ENCODE results near the gene RNF208.
"Not testable (repeated sequence)": the region's sequence is repeated elsewhere in the genome, so short reads cannot be mapped to it uniquely, and the experiment has no call there.

Gene RNF208

DNA sequence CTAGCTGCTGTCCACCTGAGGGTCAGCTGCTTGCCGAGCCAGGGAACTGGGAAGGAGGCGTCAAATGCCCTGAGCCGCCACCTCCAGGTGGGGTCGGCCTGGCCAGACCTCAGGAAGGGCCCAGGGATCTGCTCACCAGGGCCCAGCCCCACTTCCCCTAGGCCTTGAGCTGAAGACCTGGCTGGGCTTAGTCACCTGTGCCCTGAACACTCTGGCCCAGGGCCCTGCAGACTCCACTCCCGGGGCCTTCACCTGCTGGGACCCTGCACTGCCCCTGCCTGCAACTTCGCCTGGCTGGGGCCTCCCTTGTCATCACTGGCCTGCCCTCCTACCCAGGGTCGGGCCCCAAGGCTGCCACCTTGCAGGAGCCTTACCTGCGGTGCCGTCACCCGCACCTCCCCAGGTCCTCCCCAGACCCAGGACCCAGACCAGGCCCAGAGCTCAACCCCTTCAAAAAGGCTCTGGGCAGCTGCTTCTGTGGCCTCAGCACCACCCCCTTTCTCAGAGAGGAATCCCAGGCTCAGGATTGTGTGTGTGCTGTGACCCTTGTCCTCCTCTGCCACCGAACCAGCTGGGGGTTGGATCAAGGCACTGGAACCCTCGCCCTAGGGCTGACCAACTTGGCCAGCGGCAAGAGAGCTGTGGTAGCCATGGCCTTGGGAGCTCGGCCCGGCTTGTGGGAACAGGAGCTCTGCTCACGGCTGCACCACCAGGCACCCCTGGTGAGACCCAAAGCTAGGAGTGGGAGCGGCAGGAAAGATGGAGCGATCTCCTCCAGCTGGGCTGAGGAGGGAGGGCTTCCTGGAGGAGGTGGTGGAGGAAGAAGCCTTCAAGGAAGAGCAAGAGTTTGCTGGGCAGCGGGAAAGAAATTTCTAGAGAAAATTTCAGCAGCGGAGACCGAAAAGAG, 31.9 kb upstream of the RNF208 start:
- no peak for DNase-seq

DNA sequence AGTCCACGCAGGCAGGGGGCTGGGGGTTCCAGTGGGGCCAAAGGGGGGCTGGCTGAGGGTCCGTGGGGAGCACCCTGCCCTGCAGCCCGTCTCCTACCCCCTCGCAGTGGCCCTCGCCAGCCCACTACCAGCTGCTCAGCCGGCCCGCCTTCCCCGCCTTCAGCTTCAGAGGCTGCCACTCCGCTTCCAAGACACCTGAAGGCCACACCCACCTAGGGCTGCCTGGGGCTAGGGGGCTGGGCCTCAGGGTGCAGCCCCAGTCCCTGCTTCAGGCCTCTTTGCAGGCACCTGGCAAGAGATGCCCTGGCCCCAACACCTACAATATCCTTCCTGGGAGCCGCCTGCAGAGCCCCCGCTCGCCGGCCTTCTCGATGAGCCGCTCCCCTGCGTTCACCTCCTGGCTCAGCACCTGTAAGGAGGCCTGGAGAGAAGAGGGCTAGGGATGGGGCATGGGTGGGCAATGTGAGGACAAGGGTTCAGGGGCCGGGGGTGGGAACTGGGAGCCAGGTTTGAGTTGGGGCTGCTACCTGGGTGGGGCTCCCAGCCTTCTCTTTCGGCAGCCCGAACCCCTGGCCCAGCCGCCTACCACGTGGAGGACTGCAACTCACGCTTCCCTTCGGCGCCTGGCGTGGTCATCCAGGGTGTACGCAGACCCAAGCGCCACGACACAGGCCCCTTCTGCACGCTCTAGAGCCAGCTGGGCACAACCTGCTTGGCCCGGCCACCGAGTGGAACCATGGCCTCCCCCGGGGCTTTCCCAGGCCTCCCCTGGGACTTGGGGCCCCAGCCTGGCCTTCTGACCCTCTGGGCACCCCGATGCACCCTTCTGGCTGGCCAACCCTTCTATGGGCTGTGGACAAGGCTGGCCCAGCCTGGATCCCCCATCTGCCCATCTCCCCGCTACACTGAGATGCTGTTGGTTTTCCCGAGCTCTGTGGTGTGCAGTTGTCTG, 30.8 kb upstream of the RNF208 start:
- DNase-seq = no peak

DNA sequence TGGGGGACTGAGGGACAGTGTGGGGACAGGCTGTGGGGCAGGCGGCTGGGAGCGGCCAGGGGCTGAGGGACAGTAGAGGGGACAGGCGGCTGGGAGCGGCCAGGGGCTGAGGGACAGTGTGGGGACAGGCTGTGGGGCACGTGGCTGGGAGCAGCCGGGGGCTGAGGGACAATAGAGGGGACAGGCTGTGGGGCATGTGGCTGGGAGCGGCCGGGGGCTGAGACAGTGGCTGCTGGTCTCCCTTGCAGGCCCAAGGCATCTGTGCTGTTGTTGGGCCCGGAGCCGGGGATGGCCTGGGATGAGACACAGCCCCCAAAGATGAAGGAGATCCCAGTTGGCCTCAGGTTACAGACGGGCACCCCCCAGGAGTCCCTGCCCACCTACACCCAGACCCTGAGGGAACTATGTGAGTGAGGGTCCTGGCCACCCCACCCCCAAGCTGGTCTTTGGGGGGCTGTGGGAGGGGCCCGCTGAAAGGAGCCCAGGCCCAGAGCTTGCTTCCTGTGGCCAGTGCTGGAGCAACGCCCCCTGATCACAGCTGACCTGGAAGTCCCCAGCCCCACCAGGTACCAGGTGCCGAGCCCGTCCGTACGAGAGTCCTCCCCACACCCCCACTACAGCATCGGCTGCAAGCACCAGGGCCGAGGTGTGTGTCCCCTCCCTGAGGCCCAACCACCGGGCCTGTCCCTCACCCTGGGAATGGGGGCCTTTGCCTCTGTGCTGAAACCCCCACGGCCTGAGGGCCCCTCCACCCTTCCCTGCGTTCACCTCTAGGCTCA, 29.6 kb upstream of the RNF208 start:
- no peak for DNase-seq

DNA sequence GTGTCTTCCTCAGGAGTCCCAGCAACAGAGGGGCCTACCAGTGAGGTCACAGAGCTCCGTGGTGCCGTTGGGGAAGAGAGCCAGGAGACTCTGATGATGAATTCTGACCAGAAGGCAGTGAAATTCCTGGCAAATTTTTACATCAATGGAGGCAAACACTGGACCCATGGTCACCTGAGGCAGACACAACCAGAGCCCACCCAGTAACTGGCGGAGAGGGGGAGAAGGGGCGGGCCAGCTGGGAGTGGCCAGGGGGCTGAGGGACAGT, 29.1 kb upstream of the RNF208 start, which contains the start of gene STPG3:
STPG3 (plus strand) TSS at position 93 of the 268 bp plus-strand sequence; CDS start at position 94, 1 bp downstream.
- no peak for DNase-seq

DNA sequence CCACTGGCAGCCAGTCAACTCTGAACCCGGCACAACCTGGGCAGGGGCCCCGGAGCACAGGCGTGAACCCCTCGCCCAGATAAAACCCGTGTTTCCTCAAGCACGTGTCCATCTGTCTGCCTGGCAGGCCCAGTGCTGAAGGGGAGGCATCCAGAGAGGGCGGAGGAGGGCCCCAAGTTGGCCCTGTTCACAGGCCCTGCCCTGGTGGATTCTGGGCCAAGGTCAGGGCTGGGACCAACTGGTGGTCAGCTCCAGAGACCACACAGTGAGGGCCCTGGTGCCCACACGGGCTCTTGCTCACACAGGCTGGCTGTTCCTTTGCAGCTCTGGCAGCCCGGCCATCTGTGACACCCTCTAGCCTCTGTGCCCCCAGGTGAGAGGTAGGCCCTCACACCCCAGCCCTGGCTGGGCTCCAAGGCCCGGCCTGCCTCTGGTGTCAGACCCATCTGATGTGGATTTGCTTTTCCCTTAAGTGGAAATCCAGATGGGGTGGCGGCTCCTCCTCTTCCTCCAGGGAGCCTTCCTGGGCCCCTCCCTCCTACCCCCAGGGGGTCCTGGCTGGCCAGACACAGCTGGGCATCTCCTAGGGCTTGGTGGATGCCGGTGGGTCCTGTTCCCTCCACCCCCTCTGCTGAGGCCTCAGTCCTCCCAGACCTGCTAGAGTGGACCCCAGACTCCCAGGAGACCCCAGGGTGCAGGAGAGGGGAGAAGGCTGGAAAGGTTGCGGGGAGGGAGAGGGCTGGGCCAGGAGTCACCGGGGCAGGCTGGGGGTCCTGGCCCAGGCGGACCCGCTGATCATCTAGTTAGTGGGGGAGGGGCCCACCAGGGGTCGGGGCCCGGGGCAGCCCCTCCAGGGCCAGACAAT, 28.5 kb upstream of the RNF208 start:
- DNase-seq = no peak

DNA sequence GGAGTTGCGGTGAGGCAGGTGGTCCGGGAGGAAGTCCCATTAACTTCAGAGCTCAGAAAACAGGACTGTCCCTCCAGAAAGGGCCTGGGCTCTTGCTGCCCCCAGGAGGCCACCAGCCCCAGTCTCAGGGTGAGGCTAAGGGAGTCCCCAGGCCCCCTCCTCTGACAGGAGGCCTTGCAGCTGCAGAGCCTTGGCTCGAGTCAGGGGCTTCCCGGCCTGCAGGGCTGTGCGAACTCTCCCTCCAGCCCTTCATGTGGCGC, 25.8 kb upstream of the RNF208 start:
- DNase-seq = no peak

DNA sequence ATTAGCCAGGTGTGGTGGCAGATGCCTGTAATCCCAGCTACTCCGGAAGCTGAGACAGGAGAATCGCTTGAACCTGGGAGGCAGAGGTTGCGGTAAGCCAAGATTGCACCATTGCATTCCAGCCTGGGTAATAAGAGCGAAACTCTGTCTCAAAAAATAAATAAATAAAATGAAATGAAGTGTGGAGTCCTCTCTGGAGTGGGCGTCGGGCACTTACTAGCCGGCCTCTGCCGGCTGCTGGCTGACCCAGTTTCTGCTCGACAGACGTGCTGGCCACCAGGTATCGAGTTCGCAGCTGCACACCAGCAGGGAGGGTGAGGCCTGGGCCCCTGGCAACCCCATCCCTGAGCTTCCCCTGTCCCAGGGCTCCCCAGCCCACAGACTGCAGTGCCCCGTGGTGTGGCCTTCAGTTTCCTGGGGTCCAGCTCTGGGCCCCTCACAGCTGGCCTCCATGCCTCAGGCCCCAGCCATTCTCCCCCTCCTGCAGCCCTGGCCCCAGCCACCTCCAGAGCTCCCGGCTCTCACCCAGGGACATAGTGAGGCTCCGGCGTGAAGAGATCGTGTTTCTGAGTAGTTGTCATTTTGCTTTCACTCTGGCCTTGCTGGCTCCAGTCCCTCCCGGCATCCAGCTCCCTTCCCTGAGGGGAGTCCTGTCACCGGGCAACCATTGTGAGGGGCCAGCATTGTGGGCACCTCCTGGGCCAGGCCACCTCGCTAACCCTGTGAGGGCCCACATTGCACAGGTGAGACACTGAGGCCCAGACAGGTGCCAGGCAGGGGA, 25.3 kb upstream of the RNF208 start:
- no peak for DNase-seq

DNA sequence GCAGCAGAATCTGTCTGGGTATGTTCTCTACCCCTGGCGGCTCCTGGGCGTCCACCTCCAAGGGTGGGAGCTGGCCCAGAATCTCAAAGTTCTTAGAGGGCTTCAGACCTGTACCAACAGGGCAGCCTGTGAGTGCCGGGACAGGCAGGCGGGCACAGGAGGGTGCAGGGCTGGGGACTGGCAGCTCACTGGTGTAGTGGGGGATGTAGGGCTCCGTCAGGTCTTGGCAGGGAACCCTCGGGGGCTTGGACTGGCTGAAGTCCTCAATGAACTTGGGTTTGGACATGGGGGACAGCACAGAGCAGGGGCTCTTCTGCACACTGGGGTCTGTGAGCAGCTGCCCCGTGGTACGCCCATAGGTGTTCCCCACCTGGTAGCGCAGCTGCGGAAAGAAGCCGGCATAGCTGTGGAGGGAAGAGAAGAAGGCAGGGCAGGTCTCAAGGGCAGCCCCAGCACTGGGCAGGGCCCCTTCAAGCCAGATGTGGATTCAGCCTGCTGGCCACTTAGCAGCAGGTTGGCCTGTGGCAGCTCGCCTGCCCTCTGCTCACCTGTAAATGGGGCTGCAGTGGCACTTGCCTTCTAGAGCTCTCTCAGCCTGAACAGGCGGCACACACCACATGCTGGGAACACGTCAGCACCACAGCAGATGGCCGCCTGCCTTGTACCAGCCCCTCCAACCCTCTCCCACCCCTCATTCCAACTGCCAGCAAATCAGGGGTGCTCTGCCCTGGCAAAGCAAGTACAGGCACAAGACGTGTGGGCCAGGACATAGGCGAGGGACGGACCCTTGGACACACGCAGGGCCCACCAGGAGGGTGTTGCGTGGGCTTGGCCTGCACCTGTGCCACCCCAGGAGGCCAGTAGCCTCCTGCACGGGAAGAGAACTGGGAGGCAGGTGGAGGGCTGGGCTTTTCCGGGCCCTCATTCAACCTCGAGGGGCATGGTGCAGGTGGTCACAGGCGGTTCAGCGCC, 23.7 kb upstream of the RNF208 start:
- no peak for DNase-seq

DNA sequence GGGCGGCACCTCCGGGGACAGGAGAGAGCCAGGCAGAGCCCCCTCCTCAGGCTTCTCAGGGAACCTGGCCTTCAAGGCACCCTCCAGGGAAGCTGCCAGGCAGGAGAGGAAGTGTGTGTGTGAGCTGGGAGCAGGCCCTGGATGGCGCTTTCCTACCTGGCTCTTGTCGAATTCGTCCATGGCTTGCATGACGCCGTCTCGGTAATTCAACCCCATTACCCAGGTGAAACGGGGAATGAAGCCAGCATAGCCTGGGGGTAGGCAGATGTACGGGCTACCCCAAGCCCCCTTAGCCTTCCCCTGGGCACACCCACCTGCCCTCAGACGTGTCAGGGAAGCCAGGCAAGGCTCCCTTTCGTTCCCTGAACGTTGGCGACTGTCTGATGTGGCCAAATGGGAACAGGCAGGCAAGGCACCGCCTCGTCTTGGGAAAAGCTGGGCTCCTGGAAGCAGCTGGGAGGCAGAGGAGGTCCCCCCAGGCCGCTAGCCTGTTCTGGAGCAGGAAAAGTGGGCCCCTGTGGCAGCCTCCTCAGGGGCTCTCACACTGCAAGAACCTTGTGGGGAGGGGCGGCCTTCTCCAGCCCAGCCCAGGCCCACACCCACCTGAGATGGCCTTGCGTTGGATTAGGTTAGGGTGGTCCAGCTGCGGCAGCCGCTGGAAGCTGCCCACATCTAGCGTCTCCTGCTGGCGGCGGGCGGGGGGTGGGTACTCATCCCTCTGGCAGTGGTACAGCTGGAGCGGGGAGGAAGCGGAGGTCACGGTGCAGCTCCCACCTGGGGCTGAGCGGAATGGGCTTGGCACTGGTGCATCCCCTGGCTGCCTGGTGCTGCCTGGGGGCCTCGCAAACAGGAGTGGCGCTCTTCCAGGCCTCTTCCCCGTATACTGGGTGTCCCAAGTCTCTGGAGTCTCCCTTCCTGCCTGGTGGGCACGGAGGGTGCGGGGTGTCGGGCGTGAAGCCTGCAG, 22.7 kb upstream of the RNF208 start:
- no peak for DNase-seq

DNA sequence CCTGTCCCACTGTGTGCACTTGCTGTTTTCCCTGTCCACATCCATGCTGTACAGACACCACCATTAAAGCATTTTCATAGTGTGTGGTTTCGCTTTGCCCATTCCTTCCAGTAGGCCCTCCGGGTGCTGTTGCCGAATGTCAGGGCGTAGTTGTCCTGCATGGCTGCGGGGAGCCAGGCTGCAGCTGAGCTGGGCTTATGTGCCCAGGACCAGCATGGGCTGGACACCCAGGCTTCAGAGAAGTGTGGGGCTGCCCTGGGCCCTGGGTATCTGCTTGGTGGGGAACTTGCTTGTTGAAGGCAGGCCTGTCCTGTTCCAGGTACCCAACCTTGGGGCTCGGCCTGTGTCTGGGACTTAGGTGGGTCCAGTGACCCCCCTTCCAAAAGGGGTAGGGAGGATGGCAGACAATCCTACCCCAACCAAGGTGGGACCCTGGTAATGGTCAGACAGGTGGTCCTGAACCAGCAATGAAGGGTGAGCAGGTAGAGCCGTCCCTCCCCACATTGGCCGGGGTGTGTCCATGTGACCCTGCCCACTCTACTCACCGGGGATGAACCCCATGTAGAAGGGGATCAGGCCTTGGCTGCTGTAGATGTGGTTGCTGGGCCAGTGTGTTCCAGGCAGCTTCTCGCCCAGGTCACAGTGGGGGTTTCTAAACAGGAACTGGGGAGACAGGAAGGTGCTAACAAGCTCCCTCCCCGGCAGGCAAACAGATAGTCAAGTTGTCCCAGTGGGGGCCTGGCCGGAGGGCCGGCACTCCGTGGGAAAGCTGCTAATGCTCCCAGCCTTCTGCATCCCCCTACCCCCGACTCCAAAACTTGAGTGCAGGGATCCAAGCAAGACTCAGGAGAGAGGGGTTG, 21.8 kb upstream of the RNF208 start:
- peak in 1 of 5 donors; percentile 26 for DNase-seq

DNA sequence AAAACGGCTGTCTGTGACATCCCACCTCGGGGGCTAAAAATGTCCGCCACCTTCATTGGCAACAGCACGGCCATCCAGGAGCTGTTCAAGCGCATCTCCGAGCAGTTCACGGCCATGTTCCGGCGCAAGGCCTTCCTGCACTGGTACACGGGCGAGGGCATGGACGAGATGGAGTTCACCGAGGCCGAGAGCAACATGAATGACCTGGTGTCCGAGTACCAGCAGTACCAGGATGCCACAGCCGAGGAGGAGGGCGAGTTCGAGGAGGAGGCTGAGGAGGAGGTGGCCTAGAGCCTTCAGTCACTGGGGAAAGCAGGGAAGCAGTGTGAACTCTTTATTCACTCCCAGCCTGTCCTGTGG, 21.2 kb upstream of the RNF208 start:
- not testable (repeated sequence) for DNase-seq

DNA sequence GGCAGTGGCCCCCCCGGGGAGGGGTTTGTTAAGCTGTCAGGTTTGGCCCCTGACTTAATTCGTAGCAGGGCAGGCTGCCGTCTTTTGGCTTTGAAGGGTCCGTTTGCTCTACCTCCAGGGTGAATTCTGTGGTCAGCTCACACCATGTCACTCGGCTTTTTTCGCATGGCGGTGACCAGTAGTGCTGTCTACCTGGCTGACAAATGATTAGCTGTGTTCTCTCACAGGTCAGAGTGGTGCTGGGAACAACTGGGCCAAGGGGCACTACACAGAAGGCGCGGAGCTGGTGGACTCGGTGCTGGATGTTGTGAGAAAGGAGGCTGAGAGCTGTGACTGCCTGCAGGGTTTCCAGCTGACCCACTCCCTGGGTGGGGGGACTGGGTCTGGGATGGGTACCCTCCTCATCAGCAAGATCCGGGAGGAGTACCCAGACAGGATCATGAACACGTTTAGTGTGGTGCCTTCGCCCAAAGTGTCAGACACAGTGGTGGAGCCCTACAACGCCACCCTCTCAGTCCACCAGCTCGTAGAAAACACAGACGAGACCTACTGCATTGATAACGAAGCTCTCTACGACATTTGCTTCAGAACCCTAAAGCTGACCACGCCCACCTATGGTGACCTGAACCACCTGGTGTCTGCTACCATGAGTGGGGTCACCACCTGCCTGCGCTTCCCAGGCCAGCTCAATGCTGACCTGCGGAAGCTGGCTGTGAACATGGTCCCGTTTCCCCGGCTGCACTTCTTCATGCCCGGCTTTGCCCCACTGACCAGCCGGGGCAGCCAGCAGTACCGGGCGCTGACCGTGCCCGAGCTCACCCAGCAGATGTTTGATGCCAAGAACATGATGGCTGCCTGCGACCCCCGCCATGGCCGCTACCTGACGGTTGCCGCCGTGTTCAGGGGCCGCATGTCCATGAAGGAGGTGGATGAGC, 20.5 kb upstream of the RNF208 start:
- no peak for DNase-seq

DNA sequence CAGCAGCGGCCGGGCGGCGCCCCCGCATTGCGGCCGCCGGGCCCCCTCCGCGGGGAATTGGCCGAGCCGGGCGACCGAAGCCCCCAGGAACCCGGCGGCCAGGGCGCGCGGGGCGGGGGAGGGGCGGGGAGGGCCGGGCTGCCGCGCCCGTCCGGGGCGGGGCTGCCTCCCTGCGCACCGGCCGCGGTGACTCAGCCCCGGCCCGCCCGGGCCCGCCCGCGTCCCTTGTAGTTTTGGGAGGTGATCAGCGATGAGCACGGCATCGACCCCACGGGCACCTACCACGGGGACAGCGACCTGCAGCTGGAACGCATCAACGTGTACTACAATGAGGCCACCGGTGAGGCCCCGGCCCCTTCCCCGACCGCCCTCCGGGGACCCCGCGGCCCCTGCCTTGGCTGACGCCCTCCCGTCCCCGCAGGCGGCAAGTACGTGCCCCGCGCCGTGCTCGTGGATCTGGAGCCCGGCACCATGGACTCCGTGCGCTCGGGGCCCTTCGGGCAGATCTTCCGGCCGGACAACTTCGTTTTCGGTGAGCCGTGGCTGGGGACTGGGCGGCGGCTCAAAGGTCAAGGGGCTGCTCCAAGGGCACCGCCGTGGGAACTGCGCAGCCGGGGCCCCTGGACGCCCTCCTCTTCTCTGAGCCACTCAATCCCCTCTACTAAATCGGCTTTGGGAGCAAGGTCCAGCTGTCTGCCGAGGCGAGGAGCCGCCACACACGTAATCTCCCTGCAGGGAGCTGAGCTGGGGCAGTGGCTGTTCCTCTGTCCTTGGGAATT, 19.6 kb upstream of the RNF208 start:
- DNase-seq = peak; percentile 45 to 69 (median 55)

DNA sequence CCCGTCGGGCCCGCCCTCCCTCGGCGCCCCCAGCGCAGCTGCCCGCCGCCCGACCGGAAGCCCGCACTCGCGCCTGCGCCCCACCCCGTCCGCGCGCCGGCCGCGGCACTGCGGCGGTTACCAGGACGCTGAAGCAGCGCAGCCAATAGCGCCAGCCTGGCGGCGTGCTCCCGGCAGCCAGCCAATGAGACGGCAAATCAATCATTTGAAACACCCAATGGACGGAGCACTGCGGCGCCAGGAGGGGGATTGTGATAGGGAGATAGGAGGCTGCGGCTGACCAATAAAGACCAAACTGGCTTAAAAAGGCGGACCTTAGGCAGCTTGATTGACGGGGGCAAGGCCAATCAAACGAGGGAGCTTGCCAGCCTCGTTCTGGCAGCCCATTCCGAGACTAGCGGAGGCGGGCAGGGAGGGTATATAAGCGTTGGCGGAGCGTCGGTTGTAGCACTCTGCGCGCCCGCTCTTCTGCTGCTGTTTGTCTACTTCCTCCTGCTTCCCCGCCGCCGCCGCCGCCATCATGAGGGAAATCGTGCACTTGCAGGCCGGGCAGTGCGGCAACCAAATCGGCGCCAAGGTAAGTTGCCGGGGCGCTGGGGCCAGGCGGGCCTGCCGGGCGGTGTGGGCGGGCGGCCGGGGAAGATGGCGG, 18.9 kb upstream of the RNF208 start, which contains the start of gene TUBB4B:
TUBB4B (plus strand) TSS at position 447 of the 649 bp plus-strand sequence; CDS start at position 521, 74 bp downstream.
- peak; percentile 93 to 100 (median 95) for DNase-seq

DNA sequence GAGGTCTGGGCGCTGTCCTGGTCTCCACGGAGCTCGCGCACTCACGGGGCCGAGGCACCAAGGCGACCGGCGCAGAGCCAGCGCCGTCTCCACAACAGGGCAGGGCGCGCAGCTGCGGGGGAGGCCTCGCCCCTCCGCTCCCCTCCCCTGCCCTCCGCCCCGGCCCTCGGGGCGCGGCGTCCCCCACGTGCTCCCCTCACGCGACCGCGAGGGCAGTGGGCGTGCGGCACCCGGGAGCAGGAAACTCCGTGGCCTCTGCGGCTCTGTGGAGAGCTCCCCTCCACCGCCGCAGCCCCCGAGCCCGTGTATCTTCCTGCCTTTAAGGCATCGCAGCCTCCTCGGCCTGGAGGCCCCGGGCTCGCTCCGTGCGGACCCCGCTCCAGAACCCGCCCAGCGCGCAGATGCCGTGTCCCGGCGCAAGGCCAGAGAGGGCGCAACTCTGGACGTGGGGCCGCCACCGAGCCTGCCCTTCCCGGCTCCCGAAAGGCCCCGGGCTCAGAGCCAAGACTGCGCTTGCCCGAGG, 18.3 kb upstream of the RNF208 start:
- DNase-seq = peak; percentile 50 to 70 (median 59)
